Nephron (organoid): Measurements from ENCODE around the gene SLC25A44.

Source experiments
- H3K27ac Mint-ChIP-seq, 3 experiments: 2 replicates each; pipeline ENCODE4 v1.8.0; 2020; ENCODE audit warnings: mixed read lengths in 3 of 3, mild to moderate bottlenecking in 2 of 3, moderate library complexity in 1 of 3
- H3K27me3 Mint-ChIP-seq: 2 replicates; pipeline ENCODE4 v1.8.0; 2021; ENCODE audit warnings: low read depth, mild to moderate bottlenecking, moderate library complexity, mixed read lengths
- H3K36me3 Mint-ChIP-seq: 2 replicates; pipeline ENCODE4 v1.8.0; 2020; ENCODE audit warnings: low read depth, mixed read lengths
- H3K4me1 Mint-ChIP-seq: 2 replicates; pipeline ENCODE4 v1.8.0; 2020; ENCODE audit warnings: mixed read lengths
- H3K4me3 Mint-ChIP-seq, 3 experiments: 2 replicates each; pipeline ENCODE4 v1.8.0; 2020; ENCODE audit warnings: mild to moderate bottlenecking in 3 of 3, mixed read lengths in 3 of 3, moderate library complexity in 2 of 3
- H3K9me3 Mint-ChIP-seq: 2 replicates; pipeline ENCODE4 v1.8.0; 2020; ENCODE audit warnings: mixed read lengths
- TF ChIP-seq, protein P1 (sequence below), 3 experiments: fragments of 200-600 bp; sonication (generic); IDR thresholded peaks; one replicate each; pipeline ENCODE4 v1.5.0; 2021; ENCODE audit warnings: antibody characterized with exemption in 3 of 3; ENCODE audit not compliant: unreplicated experiment in 3 of 3

Gene SLC25A44

DNA sequence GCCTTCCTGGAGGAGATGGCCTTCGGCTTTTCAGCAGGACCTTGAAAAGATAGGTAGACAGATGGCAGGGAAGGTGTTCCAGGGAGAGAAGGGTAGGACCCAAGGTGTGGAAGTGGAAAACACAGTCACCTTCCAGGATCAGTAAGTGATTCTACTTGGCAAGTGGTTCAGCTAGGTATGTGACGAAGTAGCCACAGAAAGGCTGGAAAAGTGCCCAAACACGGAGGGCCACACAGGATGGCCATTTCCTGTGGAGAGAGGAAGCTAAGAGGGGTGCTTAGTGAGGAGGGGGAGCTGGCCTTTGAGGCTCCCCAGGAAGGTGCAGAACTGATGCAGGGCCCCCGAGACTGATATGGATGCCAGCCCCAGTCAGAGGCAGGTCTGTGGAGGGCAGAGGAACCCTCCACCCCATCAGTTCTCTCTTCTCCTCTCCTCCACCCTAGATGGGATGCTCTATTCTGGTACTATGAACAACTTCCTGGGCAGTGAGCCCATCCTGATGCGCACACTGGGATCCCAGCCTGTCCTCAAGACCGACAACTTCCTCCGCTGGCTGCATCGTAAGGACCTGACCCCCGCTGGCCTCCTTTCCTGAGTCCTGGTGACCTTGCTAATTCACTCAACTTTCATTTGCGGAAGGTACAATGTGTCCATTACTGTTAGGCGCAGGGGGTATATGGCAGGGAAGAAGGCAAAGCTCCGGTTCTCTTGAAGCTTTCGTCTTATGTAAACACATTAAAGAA, 33.7 kb upstream of the SLC25A44 start:
- Mint-ChIP-seq H3K4me1 (peaks cover 32% of the 10 kb centered on the region), H3K27ac (peak overlapping the region; percentile 86 to 94 (median 93)), H3K9me3 (no peaks in the 10 kb centered on the region), H3K36me3 (peaks cover 3% of the 10 kb centered on the region), H3K4me3 (peak overlapping the region; percentile 81 to 84 (median 81)), H3K27me3 (peaks cover 5% of the 10 kb centered on the region)
- TF ChIP-seq, protein P1, sequence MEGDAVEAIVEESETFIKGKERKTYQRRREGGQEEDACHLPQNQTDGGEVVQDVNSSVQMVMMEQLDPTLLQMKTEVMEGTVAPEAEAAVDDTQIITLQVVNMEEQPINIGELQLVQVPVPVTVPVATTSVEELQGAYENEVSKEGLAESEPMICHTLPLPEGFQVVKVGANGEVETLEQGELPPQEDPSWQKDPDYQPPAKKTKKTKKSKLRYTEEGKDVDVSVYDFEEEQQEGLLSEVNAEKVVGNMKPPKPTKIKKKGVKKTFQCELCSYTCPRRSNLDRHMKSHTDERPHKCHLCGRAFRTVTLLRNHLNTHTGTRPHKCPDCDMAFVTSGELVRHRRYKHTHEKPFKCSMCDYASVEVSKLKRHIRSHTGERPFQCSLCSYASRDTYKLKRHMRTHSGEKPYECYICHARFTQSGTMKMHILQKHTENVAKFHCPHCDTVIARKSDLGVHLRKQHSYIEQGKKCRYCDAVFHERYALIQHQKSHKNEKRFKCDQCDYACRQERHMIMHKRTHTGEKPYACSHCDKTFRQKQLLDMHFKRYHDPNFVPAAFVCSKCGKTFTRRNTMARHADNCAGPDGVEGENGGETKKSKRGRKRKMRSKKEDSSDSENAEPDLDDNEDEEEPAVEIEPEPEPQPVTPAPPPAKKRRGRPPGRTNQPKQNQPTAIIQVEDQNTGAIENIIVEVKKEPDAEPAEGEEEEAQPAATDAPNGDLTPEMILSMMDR (IDR thresholded peaks at IDR 0.05; ENCODE audit: unreplicated experiment in 3 of 3): no peak

DNA sequence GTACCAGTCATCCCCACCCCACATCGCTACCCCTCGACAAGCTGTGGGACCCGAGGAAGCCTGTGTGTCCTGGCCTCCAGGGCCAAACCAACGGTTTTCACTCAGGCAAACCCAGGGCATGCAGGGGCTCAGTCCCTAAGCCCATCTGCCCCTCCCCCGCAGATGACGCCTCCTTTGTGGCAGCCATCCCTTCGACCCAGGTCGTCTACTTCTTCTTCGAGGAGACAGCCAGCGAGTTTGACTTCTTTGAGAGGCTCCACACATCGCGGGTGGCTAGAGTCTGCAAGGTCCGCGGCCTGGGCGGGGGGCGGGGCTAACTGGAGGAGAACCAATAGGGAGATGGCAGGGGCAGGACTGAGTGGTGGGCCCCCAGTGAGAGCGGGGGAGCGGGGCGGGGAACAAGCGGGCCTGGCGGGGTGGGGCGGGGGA, 33.1 kb upstream of the SLC25A44 start:
- Mint-ChIP-seq H3K36me3 (peaks cover 5% of the 10 kb centered on the region), H3K4me3 (peak overlapping the region; percentile 81 to 84 (median 81)), H3K4me1 (peaks cover 34% of the 10 kb centered on the region), H3K9me3 (no peaks in the 10 kb centered on the region), H3K27me3 (peaks cover 5% of the 10 kb centered on the region), H3K27ac (peak overlapping the region; percentile 86 to 94 (median 93))
- TF ChIP-seq, protein P1 (IDR thresholded peaks at IDR 0.05; ENCODE audit: unreplicated experiment in 3 of 3): no peak

DNA sequence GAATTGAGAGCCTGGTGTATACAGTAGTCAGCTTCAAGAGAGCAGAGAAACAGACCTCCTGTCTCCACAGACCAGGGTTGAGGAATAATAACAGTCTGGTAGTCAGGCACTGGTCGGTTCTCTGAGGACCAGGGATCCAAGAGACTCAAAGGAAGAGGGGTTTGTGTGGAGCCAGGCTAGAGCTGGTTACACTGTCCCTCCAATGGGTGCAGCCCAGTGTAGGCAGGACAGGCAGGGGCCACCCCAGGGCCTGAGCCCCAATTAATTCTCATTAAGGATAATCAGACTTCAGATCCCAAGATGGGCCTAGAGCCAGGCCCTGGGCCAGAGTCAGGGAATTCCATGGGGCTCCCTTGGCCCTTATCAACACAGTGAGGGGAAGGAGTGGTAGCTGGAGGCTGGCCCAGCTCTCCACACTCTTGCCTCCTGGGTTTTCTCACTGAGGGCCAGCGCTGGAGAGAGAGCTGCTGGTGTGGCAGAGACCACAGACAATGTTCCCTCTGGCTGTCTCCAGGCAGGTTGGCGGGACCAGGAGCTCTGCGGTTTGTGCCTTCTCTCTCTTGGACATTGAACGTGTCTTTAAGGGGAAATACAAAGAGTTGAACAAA, 31.4 kb upstream of the SLC25A44 start:
- Mint-ChIP-seq H3K36me3 (peaks cover 5% of the 10 kb centered on the region), H3K4me1 (peaks cover 34% of the 10 kb centered on the region), H3K4me3 (peak overlapping the region in 1 of 3 experiments; percentile 58), H3K9me3 (no peaks in the 10 kb centered on the region), H3K27ac (peak overlapping the region; percentile 43 to 57 (median 52)), H3K27me3 (peaks cover 5% of the 10 kb centered on the region)
- TF ChIP-seq, protein P1 (IDR thresholded peaks at IDR 0.05; ENCODE audit: unreplicated experiment in 3 of 3): no peak

DNA sequence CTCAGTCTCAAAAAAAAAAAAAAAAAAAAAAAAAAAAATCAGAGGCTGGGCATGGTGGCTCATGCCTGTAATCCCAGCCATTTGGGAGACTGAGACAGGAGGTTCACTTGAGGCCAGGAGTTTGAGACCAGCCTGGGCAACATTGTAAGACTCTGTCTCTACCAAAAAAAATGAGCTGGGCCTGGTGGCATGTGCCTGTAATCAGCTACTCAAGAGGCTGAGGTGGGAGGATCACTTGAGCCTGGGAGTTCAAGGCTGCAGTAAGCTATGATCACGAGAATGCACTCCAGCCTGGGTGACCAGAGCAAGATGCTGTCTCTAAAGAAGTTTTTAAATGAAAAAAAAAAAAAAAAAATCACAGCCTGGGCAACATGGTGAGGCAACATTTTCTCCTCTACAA, 30.2 kb upstream of the SLC25A44 start:
- H3K27ac Mint-ChIP-seq: no peak overlapping the region
- no peaks in the 10 kb centered on the region for H3K27me3 Mint-ChIP-seq
- peaks cover 2% of the 10 kb centered on the region for H3K9me3 Mint-ChIP-seq
- H3K4me3 Mint-ChIP-seq: no peak overlapping the region
- TF ChIP-seq, protein P1 (IDR thresholded peaks at IDR 0.05; ENCODE audit: unreplicated experiment in 3 of 3): no peak
- H3K4me1 Mint-ChIP-seq: peaks cover 34% of the 10 kb centered on the region
- H3K36me3 Mint-ChIP-seq: peaks cover 8% of the 10 kb centered on the region

DNA sequence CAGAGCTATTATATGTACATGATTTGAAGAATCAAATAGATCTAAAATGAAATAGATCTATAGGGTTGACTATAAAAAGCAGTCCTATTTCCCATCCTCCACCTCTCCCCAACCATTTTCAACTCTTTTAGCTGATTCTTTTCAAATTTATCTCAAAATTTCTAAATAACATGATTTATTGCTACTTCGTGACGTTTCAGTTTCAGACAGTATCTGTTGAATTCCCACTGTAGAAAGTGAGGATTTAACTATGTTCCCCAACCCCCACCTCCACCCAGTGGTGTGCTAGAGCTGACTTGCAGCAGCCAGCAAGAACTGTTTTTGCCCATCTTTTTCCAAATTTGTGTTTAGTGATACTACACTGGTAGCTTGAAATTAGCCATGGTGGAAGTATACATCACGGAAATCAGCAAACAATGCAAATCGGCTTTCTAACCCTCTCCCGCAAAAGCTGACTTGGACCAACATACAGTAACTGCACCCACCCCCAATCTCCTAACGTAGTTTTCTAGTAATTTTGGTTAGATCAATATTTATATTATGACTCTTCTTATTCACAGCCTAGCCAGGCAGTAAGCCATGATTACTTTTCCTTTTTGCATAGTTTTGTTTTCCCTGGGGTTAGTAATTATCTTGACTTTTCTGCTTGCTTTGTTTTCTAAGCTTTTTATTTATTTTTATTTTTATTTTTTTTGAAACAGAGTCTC, 29.6 kb upstream of the SLC25A44 start:
- Mint-ChIP-seq H3K4me1 (peaks cover 30% of the 10 kb centered on the region), H3K27me3 (no peaks in the 10 kb centered on the region), H3K4me3 (peak overlapping the region in 2 of 3 experiments; percentile 16 to 29), H3K27ac (peak overlapping the region in 2 of 3 experiments; percentile 32 to 48), H3K9me3 (peaks cover 2% of the 10 kb centered on the region), H3K36me3 (peaks cover 8% of the 10 kb centered on the region)
- TF ChIP-seq, protein P1 (IDR thresholded peaks at IDR 0.05; ENCODE audit: unreplicated experiment in 3 of 3): no peak
